Thymus (tissue), 11 donors: Measurements from ENCODE around the gene KLK2. TPM values are rescaled to one million over a fixed set of nuclear protein-coding genes. Genes with fewer than 3 reads are reported as not detected.

ENCODE experiments used
- DNase-seq, 9 donors: peaks; one replicate each; pipeline ENCODE4 v3.0.0-alpha.2; 2013; ENCODE audit warnings: low spot score in 9 of 9, low read depth in 6 of 9, missing footprints in 1 of 9
- H3K27ac ChIP-seq, 2 donors: one replicate each; pipeline ENCODE4 v1.5.1; 2013; ENCODE audit warnings: control low read depth in 1 of 2, low read depth in 1 of 2, low read length in 1 of 2, mild to moderate bottlenecking in 1 of 2, moderate library complexity in 1 of 2
- H3K27me3 ChIP-seq, 2 donors: one replicate each; pipeline ENCODE4 v1.5.1; 2013; ENCODE audit warnings: low read length in 1 of 2; ENCODE audit not compliant: control insufficient read depth in 2 of 2, insufficient read depth in 1 of 2
- H3K36me3 ChIP-seq, 2 donors: one replicate each; pipeline ENCODE4 v1.5.1; 2013; ENCODE audit warnings: low read length in 1 of 2, mild to moderate bottlenecking in 1 of 2, moderate library complexity in 1 of 2; ENCODE audit not compliant: control insufficient read depth in 2 of 2, insufficient read depth in 2 of 2
- H3K4me1 ChIP-seq, 2 donors: one replicate each; pipeline ENCODE4 v1.5.1; 2013; ENCODE audit warnings: low read length in 2 of 2; ENCODE audit not compliant: control insufficient read depth in 2 of 2, insufficient read depth in 2 of 2
- H3K4me3 ChIP-seq, 2 donors: one replicate each; pipeline ENCODE4 v1.5.1; 2013; ENCODE audit warnings: low read length in 2 of 2, control low read depth in 1 of 2, mild to moderate bottlenecking in 1 of 2
- H3K9me3 ChIP-seq, 2 donors: one replicate each; pipeline ENCODE4 v1.5.1; 2013; ENCODE audit warnings: low read length in 1 of 2, mild to moderate bottlenecking in 1 of 2; ENCODE audit not compliant: control insufficient read depth in 2 of 2, insufficient read depth in 1 of 2
- WGBS: extraction: QIAGEN DNeasy Blood & Tissue Kit; methylation state at CpG from one replicate; pipeline ENCODE4 v1.1.7; 2013; 5-methylcytosine and 5-hydroxymethylcytosine counted together
- polyA plus RNA-seq: library from polyadenylated mRNA; stranded (reverse); fragments of 200-250 nt; gene quantifications from one replicate; pipeline ENCODE4 v1.2.3, GENCODE V29; 2013
- total RNA-seq: library from RNA; stranded (reverse); fragments of 120-200 nt; gene quantifications from one replicate; pipeline ENCODE4 v1.2.4, GENCODE V29; 2013
- donor health status: healthy.

KLK2 gene
- total and polyA plus RNA-seq, 2 donors, result under 0.01 to 0.50 TPM

GRCh38 chr19:50896591-50897190 is 23.5 kb downstream of the KLK2 start:
- Histone ChIP-seq H3K27ac (no peak overlapping the region), H3K4me3 (no peak overlapping the region), H3K9me3 (peaks cover 0 to 1% of the 10 kb centered on the region in 2 donors), H3K4me1 (no peaks in the 10 kb centered on the region), H3K27me3 (no peaks in the 10 kb centered on the region), H3K36me3 (no peaks in the 10 kb centered on the region)
- no peak for DNase-seq
- 82% methylated on average over 6 of the region's 6 CpGs for WGBS

GRCh38 chr19:50897191-50897607 is 24.0 kb downstream of the KLK2 start:
- Histone ChIP-seq H3K4me1 (no peaks in the 10 kb centered on the region), H3K36me3 (no peaks in the 10 kb centered on the region), H3K4me3 (no peak overlapping the region), H3K27me3 (no peaks in the 10 kb centered on the region), H3K27ac (no peak overlapping the region), H3K9me3 (peaks cover 0 to 1% of the 10 kb centered on the region in 2 donors)
- 68% methylated on average over 3 of the region's 3 CpGs for WGBS
- DNase-seq, result no peak

DNA sequence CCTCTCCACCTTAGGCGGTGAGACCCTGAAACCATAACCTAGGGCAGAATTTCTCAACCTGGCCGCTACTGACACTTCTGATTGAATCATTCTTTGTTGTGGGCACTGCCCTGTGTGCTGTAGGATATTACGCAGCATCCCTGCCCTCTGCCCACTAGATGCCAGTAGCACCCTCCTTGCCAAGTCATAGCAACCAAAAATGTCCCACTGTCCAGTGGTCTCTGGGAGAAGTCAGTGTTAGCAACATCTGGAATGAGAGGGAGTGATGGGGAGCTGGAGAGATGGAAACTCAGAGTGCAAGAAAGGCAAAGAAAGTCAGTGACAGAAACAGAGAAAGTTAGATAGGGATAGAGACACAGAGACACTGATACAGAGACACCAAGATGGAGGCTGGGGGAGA is 24.4 kb downstream of the KLK2 start:
- Histone ChIP-seq H3K27me3 (no peaks in the 10 kb centered on the region), H3K4me1 (no peaks in the 10 kb centered on the region), H3K4me3 (no peak overlapping the region), H3K9me3 (peaks cover 0 to 1% of the 10 kb centered on the region in 2 donors), H3K27ac (no peak overlapping the region), H3K36me3 (no peaks in the 10 kb centered on the region)
- WGBS, result 85% methylated on average over 3 of the region's 3 CpGs
- DNase-seq, result no peak

- WGBS, result 81% methylated on average over 4 of the region's 4 CpGs
- H3K4me1 ChIP-seq, result no peaks in the 10 kb centered on the region
- H3K9me3 ChIP-seq, result peaks cover 0 to 1% of the 10 kb centered on the region in 2 donors
- no peaks in the 10 kb centered on the region for H3K36me3 ChIP-seq
- DNase-seq, result no peak
- H3K4me3 ChIP-seq, result no peak overlapping the region
- no peaks in the 10 kb centered on the region for H3K27me3 ChIP-seq
- H3K27ac ChIP-seq, result no peak overlapping the region
Observed at GRCh38 chr19:50898018-50898417, 24.8 kb downstream of the KLK2 start.

- H3K4me1 ChIP-seq, result no peaks in the 10 kb centered on the region
- peaks cover 0 to 1% of the 10 kb centered on the region in 2 donors for H3K9me3 ChIP-seq
- H3K27me3 ChIP-seq, result no peaks in the 10 kb centered on the region
- no peak for DNase-seq
- no peak overlapping the region for H3K27ac ChIP-seq
- H3K4me3 ChIP-seq, result no peak overlapping the region
- H3K36me3 ChIP-seq, result no peaks in the 10 kb centered on the region
- 89% methylated on average over 3 of the region's 3 CpGs for WGBS
Observed at GRCh38 chr19:50899569-50899968, 26.3 kb downstream of the KLK2 start.

DNA sequence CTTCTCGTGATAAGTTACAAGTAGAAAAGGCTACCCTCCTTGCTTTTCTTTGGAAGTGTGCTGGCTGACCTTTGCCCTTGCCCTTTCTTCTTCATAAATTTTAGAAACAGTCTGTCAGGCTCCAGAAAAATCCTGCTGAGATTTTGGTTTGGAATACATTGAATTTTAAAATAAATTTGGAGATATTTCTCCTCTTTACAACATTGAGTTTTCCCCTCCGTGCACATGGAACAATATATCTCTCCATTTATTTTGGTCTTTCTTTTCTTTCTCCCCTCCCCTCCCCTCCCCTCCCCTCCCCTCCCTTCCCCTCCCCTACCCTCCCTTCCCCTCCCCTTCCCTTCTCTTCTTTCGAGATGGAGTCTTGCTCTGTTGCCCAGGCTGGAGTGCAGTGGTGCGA is 29.4 kb downstream of the KLK2 start:
- no peak overlapping the region for H3K4me3 ChIP-seq
- no peaks in the 10 kb centered on the region for H3K36me3 ChIP-seq
- no peak overlapping the region for H3K27ac ChIP-seq
- no peaks in the 10 kb centered on the region for H3K9me3 ChIP-seq
- no peaks in the 10 kb centered on the region for H3K27me3 ChIP-seq
- H3K4me1 ChIP-seq, result no peaks in the 10 kb centered on the region
- 66% methylated on average over 2 of the region's 4 CpGs for WGBS
- no peak for DNase-seq

DNA sequence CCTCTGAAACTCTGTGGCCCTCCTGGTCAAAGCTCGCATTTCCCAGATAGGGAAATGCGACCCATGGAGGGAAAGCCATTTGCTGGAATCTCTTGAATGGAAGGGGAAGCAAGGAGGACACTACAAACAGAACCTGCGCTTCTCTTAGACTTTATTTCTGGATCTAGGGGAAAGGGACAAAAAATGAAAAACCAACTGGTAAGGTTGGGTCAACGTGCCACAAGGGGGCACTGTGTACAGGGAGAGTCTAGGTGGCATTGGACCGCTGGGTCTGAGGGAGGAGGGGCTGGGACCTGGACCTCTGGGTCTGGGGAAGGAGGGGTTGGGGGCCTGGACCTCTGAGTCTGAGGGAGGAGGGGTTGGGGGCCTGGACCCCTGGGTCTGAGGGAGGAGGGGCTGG is 33.0 kb downstream of the KLK2 start:
- H3K27me3 ChIP-seq, result peaks cover 3 to 32% of the 10 kb centered on the region in 2 donors
- H3K9me3 ChIP-seq, result no peaks in the 10 kb centered on the region
- no peak overlapping the region for H3K27ac ChIP-seq
- peak in 3 of 9 donors; percentile 7 to 12 (median 11) for DNase-seq
- 17% methylated on average over 5 of the region's 5 CpGs for WGBS
- no peaks in the 10 kb centered on the region for H3K4me1 ChIP-seq
- no peak overlapping the region for H3K4me3 ChIP-seq
- H3K36me3 ChIP-seq, result no peaks in the 10 kb centered on the region

DNA sequence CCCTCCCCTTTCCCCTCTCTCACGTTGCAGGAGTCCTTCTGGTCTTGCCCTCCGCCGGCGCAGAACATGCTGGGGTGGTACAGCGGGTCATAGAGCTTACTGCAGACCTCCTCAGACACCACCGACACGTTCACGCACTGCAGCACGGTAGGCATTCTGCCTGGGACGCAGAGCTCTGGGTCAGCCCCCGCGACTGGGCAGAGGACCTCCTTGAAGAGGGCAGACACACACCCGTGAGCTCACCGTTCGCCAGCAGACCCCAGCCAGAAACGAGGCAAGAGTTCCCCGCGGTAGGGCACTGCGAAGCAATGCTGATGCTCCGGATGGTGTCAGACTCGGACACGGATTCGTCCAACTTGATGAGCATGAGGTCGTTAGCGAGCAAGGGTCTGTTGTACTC is 35.1 kb downstream of the KLK2 start:
- Histone ChIP-seq H3K4me3 (no peak overlapping the region), H3K27ac (no peak overlapping the region), H3K4me1 (no peaks in the 10 kb centered on the region), H3K27me3 (peaks cover 18 to 53% of the 10 kb centered on the region in 2 donors), H3K36me3 (no peaks in the 10 kb centered on the region), H3K9me3 (no peaks in the 10 kb centered on the region)
- 65% methylated on average over 25 of the region's 25 CpGs for WGBS
- no peak for DNase-seq

DNA sequence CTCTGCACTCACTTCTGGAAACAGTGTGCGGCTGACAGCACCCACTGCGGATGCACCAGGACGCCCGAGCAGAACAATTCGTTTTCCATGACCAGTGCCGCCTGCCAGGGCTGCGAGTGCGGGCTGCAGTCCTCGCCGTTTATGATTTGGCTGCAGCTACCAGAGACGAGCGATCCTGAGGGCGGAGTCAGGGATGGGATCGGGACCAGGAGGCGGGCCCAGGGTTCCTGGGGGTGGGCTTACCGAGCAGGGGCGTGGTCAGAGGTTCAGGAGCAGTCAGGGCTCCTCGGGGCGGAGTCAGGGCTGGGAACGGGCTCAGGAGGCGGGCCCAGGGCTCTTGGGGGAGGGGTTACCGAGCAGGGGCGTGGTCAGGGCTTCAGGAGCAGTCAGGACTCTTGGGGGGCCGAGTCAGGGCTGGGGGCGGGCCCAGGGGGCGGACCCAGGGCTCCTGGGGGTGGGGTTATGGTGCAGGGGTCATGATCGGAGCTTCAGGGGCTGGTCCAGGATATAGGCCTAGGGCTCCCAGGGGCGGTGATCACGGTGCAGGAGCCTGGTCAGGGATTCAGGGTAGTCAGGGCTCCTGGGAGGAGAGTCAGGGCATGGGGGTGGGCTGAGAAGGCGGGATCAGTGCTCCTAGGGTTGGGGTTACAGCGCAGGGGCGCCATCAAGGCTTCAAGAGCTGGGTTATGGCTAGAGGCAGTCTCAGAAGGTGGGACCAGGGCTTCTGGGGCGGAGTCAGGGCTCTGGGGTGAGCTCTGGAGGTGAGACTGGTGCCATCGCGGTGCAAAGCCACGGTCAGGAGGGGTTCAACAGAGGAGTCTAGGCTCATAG is 36.2 kb downstream of the KLK2 start:
- Histone ChIP-seq H3K4me3 (no peak overlapping the region), H3K9me3 (no peaks in the 10 kb centered on the region), H3K36me3 (no peaks in the 10 kb centered on the region), H3K27me3 (peaks cover 18 to 53% of the 10 kb centered on the region in 2 donors), H3K4me1 (no peaks in the 10 kb centered on the region), H3K27ac (no peak overlapping the region)
- 8% methylated on average over 36 of the region's 36 CpGs for WGBS
- peak in 1 of 9 donors; percentile 21 for DNase-seq
